GM12865 (cell line): ENCODE results near the gene GOLPH3.

Source experiments
- DNase-seq: peaks from one replicate; pipeline ENCODE4 v3.0.0; 2010; ENCODE audit warnings: low read depth
- H3K4me3 ChIP-seq: 2 replicates; pipeline ENCODE4 v1.5.1; 2011; ENCODE audit warnings: mild to moderate bottlenecking, low read depth, low read length, control low read depth
- TF ChIP-seq, protein P1 (sequence below): IDR thresholded peaks from 2 replicates; pipeline ENCODE4 v1.5.1; 2011; ENCODE audit warnings: low read length, control low read depth, low read depth, inconsistent platforms; ENCODE audit not compliant: insufficient read depth; ENCODE audit errors: missing control alignments

The GOLPH3 gene

DNA sequence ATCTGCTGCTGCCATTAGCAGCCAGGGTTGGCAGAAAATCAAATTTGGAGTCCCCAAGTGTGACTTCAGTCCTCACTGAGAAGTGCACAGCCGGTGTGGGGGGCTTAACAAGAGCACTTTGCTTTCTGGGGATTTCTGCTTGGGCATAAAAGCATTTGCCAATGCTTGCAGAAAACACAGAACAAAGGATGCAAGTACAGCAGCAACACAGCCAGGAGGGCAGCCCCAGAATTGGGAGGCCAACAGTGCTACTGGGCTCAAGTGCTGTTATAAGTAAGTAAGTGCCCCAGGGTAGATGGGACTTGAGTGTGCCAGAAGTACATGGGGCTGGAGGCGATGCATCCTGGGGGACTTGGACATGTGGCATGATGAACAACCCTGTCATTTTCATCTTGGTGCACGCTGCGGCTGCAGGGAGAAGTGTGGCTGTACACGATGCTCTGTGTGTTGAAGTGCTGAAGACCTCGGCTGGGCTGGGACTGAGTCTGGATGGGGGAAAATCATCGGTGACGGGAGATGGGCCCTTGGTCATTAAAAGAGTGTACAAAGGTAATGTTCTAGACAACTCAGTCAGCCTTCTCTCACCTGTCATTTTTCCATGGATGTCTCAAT, 73.3 kb downstream of the GOLPH3 start:
- no peak for DNase-seq
- TF ChIP-seq, protein P1, sequence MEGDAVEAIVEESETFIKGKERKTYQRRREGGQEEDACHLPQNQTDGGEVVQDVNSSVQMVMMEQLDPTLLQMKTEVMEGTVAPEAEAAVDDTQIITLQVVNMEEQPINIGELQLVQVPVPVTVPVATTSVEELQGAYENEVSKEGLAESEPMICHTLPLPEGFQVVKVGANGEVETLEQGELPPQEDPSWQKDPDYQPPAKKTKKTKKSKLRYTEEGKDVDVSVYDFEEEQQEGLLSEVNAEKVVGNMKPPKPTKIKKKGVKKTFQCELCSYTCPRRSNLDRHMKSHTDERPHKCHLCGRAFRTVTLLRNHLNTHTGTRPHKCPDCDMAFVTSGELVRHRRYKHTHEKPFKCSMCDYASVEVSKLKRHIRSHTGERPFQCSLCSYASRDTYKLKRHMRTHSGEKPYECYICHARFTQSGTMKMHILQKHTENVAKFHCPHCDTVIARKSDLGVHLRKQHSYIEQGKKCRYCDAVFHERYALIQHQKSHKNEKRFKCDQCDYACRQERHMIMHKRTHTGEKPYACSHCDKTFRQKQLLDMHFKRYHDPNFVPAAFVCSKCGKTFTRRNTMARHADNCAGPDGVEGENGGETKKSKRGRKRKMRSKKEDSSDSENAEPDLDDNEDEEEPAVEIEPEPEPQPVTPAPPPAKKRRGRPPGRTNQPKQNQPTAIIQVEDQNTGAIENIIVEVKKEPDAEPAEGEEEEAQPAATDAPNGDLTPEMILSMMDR = no peak
- H3K4me3 ChIP-seq = no peak overlapping the region

DNA sequence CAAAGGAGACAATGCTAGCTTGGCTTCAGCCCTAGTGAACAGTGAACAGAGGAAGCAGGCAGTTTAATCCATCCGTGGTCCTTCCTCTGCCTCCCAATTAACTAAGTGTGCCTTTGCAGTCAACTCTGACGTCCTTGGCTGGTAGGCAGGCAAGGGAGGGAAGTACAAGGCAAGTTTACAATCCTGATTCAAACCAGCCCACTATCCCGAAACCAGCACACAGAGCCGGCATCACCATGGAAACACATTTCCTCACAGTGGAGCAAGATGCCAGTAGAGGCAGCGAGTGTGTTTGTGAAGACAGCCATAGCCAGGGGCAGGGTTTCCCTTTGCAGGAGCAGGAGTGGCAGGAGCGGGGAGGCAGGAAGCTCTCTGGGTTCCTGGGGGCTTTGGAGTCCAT, 73.9 kb downstream of the GOLPH3 start:
- DNase-seq = no peak
- no peak overlapping the region for H3K4me3 ChIP-seq
- TF ChIP-seq, protein P1 = no peak

DNA sequence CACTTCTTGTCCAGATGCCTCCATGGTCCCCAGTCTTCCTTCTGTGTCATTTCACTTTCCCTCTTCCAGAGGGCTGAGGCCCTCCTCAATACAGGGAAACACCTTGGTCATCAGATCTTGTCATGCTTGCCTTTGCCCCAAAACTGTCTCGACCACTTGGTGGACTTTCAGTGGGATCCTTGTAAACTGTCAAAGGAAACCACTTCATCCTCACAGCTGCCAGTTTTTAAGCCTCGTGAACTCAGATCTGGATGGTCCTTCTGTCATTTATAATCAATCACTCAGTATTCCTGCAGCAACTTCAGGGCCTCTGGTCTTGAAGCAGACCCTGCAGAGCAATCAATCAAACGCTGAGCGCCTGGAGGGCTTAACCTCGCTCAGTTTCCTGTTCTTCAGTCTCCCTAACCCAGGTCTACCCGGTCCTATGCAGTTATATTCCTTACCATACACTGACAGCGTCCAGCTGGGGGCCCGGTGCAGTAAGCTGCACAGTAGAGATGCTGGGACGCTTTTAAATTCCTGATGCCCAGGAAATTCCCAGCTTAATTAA, 74.6 kb downstream of the GOLPH3 start:
- no peak for DNase-seq
- TF ChIP-seq, protein P1 = no peak
- no peak overlapping the region for H3K4me3 ChIP-seq

DNA sequence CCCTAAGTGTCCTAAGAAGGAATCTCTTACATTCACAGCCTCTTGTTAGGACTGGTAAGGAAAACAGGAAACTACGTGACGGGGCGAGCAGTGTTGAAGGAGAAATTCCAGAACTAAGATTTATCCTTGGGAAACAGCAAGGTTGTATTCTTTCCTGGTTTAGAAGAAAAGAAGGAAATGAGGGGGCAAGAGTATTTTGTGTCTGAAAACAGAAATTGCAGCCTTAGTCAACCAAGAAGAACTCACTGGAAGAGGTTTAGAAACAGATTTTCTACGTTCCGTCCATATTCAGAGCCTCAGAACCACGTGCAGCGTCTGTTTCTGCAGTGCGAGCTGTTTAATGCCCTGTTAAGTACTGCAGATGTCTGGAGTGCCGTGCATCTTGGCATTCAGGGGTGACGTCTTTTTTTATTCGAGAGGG, 75.2 kb downstream of the GOLPH3 start:
- no peak for DNase-seq

DNA sequence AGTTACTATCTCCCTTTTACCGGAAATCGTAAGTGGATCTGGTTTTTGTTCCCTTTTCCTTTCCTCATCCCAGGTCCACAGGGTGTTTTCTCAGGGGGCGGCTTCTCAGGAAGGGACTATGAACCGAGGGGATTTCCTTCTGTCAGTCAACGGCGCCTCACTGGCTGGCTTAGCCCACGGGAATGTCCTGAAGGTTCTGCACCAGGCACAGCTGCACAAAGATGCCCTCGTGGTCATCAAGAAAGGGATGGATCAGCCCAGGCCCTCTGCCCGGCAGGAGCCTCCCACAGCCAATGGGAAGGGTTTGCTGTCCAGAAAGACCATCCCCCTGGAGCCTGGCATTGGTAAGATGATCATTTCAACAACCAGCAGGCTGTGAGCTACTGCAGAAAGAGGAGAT, 75.8 kb downstream of the GOLPH3 start:
- H3K4me3 ChIP-seq = no peak overlapping the region
- TF ChIP-seq, protein P1 = no peak
- DNase-seq = no peak

More for the DNA sequence above, 75.2 kb downstream of the GOLPH3 start:
- TF ChIP-seq, protein P1 = no peak
- no peak overlapping the region for H3K4me3 ChIP-seq

DNA sequence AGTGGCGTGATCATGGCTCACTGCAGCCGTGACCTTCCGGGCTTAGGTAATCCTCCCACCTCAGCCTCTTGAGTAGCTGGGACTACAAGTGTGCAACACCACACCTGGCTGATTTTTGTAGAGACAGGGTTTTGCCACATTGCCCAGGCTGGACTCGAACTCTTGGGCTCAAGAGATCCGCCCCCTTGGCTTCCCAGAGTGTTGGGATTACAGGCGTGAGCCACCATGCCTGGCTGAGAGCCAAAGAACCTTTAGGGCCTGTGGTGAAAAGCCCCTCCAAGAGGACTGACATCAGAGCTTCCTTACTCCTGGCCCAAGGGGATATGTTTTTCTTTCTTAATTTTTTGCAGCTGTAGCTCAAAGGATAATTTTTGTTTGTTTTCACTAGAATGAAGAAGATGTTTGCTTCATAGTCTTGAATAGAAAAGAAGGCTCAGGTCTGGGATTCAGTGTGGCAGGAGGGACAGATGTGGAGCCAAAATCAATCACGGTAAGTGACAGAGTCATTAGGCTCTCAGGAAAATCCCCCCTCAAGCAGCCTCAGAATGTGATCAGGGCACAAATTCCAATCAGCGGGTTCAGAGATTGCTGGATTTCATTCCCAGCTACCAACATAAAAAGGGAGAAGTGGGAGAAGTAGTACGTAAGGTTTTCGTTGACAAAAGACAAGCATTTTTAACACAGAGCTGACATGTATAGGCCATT, 77.1 kb downstream of the GOLPH3 start:
- no peak for DNase-seq
- TF ChIP-seq, protein P1 = no peak
- no peak overlapping the region for H3K4me3 ChIP-seq
